ENCODE results near the gene LHPP. TPM values are rescaled to one million over a fixed set of nuclear protein-coding genes. Genes with fewer than 3 reads are reported as not detected.

The LHPP gene
- total and polyA plus RNA-seq, 10 of the 15 experiments (the other 5 are each of a cell fraction or from before 2014, with no cell fraction given), result 0.79 to 9.8 (median 6.7) TPM

- RAD21 ChIA-PET (ENCODE audit: unreplicated experiment), result no interaction called here
- Histone ChIP-seq H3K4me1 (ENCODE audit: control insufficient read depth, insufficient read depth, low read length) (peaks cover 7% of the 10 kb centered on the region), H3K4me2 (ENCODE audit: control insufficient read depth, insufficient read depth) (no peak overlapping the region), H3K9me3 (replicated peaks; ENCODE audit: control insufficient read depth, insufficient read depth, low read length) (no peaks in the 10 kb centered on the region), H3K36me3 (ENCODE audit: control insufficient read depth in 2 of 2, insufficient read depth in 2 of 2, low read length in 1 of 2) (no peaks in the 10 kb centered on the region), H3K9ac (ENCODE audit: control insufficient read depth, insufficient read depth, low read length) (no peak overlapping the region), H2AFZ (ENCODE audit: control insufficient read depth, low read depth, low read length) (no peak overlapping the region), H4K20me1 (ENCODE audit: control insufficient read depth, insufficient read depth) (no peaks in the 10 kb centered on the region), H3K27ac (ENCODE audit: control insufficient read depth, insufficient read depth) (no peak overlapping the region), H3K27me3 (replicated peaks in 1 of 2; ENCODE audit: control insufficient read depth in 2 of 2, insufficient read depth in 2 of 2, low read length in 1 of 2) (no peaks in the 10 kb centered on the region), H3K79me2 (ENCODE audit: control insufficient read depth, insufficient read depth, low read length) (no peaks in the 10 kb centered on the region), H3K4me3 (no peak overlapping the region)
- CTCF ChIA-PET, result no interaction called here
- intact Hi-C loops (cut with micrococcal nuclease; ENCODE audit: unreplicated experiment) (no loop called here), in situ Hi-C loops (cut with MboI) (no loop called here)
- no TSS peak for BruUV-seq (replicated peaks)
- no peak for DNase-seq (ENCODE audit: low read depth, low spot score)
- WGBS (ENCODE audit: insufficient coverage, insufficient replicate concordance, low lambda C conversion rate, missing lambda C conversion rate), result 74% methylated on average over 12 of the region's 13 CpGs
- POLR2A ChIA-PET, result no interaction called here
- FAIRE-seq, result no peak
- no peak for ATAC-seq
- SMC1A ChIA-PET (ENCODE audit: uncharacterized antibody, unreplicated experiment), result no interaction called here
- no peak for TF ChIP-seq SMC3 (IDR thresholded peaks at IDR 0.05; ENCODE audit: borderline replicate concordance, low read length)
- no peak for TF ChIP-seq KAT2A (conservative IDR thresholded peaks at IDR 0.05; ENCODE audit: control insufficient read depth, low read depth, low read length)
- no peak for TF ChIP-seq CUX1 (IDR thresholded peaks at IDR 0.05; ENCODE audit: insufficient replicate concordance, low read depth, low read length)
- TF ChIP-seq IRF3 (IDR thresholded peaks at IDR 0.05), result no peak
- no peak for TF ChIP-seq TCF3 (IDR thresholded peaks at IDR 0.05; ENCODE audit: borderline replicate concordance, insufficient read depth, low read depth, low read length)
- TF ChIP-seq POLR2AphosphoS2 (IDR thresholded peaks at IDR 0.05; ENCODE audit: low read depth, low read length), result no peak
- no peak for TF ChIP-seq RCOR1 (conservative IDR thresholded peaks at IDR 0.05; ENCODE audit: low read depth, low read length)
- no peak for TF ChIP-seq FOS (IDR thresholded peaks at IDR 0.05; ENCODE audit: borderline replicate concordance, extremely low read depth, insufficient read length)
- no peak for TF ChIP-seq ZBTB33 (IDR thresholded peaks at IDR 0.05)
- no peak for TF ChIP-seq ZBTB40 (IDR thresholded peaks at IDR 0.05; ENCODE audit: borderline replicate concordance)
- TF ChIP-seq EGR1 (IDR thresholded peaks at IDR 0.05; ENCODE audit: borderline replicate concordance in 1 of 2, low read depth in 2 of 2, low read length in 2 of 2), result no peak
- no peak for TF ChIP-seq LARP7 (IDR thresholded peaks at IDR 0.05)
These were observed 59.8 kb downstream of the LHPP start for GRCh38 chr10:124521429-124521871.
